GM11168 (cell line): Measurements from ENCODE around the gene BANP.
"Not testable (repeated sequence)": the region's sequence is repeated elsewhere in the genome, so short reads cannot be mapped to it uniquely, and the experiment has no call there.

Experiments
- in situ Hi-C: fragments of 300-500 bp; cut with MboI; formaldehyde crosslinking; loops from one replicate; pipeline ENCODE4 v1.12.0; 2022; ENCODE audit warnings: low sequenced_read_pairs; ENCODE audit not compliant: unreplicated experiment

Gene BANP

GRCh38 chr16:87926246-87927194 lies 24.7 kb upstream of the BANP start:
- in situ Hi-C loops = no loop called here

GRCh38 chr16:87927195-87927562 lies 24.1 kb upstream of the BANP start:
- in situ Hi-C loops = no loop called here

- in situ Hi-C loops = no loop called here
These were observed 21.2 kb upstream of the BANP start for GRCh38 chr16:87929986-87930385.

GRCh38 chr16:87930456-87930855 lies 20.8 kb upstream of the BANP start:
- in situ Hi-C loops = no loop called here

GRCh38 chr16:87931504-87931903 lies 19.7 kb upstream of the BANP start:
- in situ Hi-C loops = no loop called here

- in situ Hi-C loops = not testable (repeated sequence)
These were observed 18.6 kb upstream of the BANP start for GRCh38 chr16:87932475-87933139.

- in situ Hi-C loops = no loop called here
These were observed 18.1 kb upstream of the BANP start for GRCh38 chr16:87933140-87933495.

GRCh38 chr16:87934752-87935425 lies 16.3 kb upstream of the BANP start:
- in situ Hi-C loops = not testable (repeated sequence)

- in situ Hi-C loops = not testable (repeated sequence)
These were observed 15.2 kb upstream of the BANP start for GRCh38 chr16:87936016-87936374.

- in situ Hi-C loops = no loop called here
These were observed 14.6 kb upstream of the BANP start, which contains the start of gene CA5A for GRCh38 chr16:87936375-87937230. TSS of gene CA5A (minus strand) at chr16:87936529. CDS start at chr16:87936450, 79 bp downstream.

GRCh38 chr16:87937231-87937542 lies 14.0 kb upstream of the BANP start:
- in situ Hi-C loops = not testable (repeated sequence)

- in situ Hi-C loops = no loop called here
These were observed 12.8 kb upstream of the BANP start for GRCh38 chr16:87938412-87938949.

- in situ Hi-C loops = no loop called here
These were observed 11.4 kb upstream of the BANP start for GRCh38 chr16:87939562-87940423.

GRCh38 chr16:87942680-87943079 lies 8.6 kb upstream of the BANP start:
- in situ Hi-C loops = no loop called here

- in situ Hi-C loops = no loop called here
These were observed 5.7 kb upstream of the BANP start for GRCh38 chr16:87945351-87946042.

GRCh38 chr16:87946596-87947347 lies 4.5 kb upstream of the BANP start:
- in situ Hi-C loops = no loop called here

- in situ Hi-C loops = no loop called here
These were observed 3.7 kb upstream of the BANP start for GRCh38 chr16:87947356-87948118.
